Activated T-cell treated with anti-CD3 and anti-CD28 coated beads for 48 hours (primary cell): ENCODE data around the gene GRHL3.

Source experiments
- DNase-seq: peaks from one replicate; pipeline ENCODE4 v3.0.0-alpha.2; 2020; ENCODE audit warnings: low read depth

The GRHL3 gene

DNA sequence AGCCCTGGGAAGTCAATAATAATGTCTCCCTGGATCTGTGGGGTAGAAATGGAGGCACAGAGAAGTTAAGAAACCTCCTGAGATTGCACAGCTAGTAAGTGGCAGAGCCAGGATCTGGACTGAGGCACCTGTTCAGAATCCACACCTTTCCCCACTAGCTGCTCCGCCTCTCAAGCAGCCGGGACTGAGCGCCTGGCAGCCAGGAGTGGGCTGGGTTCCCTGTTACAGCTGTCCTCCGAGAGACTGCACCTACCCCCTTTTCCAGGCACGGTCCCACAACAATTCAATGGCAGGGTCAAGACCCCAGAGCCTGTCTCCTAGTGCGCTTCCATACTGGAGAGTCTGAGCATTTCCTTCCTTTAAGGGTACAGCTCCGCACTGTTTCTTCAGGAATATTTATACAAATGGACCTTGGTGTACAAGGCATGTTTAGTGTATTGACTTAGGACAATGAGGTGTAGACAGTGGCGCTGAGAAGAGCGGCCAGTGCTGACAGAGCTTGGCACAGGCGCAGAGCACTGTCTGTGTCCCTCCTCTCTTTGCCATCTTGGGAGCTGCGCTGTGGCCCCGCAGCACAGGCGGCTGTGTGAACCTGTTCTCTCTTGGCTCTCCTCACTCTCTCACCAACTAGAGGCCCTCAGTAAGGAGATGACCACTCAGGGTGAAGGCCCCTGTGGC, 24.4 kb downstream of the GRHL3 start:
- no peak for DNase-seq

DNA sequence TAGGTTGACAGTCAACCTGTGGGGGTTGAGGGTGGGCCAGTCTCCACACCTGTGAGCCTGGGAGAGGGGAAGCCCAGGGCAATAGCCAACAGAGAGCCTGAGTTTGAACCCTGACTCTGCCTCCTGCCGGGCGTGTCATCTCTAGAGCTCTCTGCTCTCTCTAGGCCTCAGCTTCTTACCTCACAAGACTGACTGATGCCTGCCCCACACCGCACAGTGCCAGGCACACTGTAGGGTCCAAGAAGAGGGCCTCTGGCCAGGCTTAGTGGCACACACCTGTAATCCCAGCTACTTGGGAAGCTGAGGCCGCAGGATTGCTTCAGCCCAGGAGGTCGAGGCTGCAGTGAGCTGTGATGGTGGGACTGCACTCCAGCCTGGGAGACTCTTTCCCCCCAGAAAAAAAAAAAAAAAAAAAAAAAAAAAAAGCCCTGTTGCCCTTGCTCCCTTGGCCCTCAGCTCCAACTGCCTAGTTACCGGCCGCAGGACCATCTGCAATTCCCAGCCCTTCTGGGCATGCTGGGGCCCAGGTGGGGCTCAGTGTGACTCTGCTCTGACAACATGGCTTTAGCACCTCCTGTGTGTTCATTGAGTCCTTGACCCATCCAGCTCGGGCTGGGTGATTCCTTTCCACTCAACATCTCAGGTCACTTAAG, 25.1 kb downstream of the GRHL3 start:
- DNase-seq = no peak

- DNase-seq = no peak
These were observed 26.2 kb downstream of the GRHL3 start for GRCh38 chr1:24345334-24345733.

DNA sequence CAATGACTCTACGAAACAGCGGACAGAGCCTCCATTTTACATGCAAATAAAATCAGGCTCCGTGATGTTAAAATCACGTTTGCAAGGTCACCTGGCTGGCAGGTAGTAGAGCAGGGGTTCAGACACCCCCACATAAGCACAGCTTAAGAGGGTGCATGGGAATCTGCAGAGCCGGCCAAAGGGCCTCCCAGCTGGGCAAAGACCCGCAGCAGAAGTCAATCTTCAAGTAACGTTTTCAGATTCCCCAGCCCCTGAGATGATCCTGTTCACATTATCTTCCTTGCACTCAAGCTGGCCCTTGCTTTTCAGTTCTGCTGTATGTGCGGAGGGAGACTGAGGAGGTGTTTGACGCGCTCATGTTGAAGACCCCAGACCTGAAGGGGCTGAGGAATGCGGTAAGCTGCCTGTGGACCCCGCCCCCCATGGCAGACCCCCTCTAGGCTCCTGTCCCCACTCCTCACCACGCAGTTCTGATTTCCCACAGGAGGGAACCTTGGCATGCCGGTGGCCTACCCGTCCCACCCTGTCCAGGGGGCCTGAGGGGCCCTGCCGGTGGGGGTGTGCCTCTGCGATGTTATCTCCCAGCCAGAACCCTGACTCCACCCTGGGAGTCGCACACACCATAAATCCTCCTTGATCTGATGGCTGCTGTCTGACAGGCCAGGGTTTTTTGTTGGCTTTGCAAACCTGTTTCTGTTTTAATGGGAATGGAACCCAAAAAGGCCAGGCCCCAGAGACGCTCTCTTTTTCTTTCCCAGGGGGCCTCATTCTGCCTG, 28.2 kb downstream of the GRHL3 start:
- DNase-seq = no peak

- DNase-seq = no peak
These were observed 29.0 kb downstream of the GRHL3 start for GRCh38 chr1:24348196-24348595.

DNA sequence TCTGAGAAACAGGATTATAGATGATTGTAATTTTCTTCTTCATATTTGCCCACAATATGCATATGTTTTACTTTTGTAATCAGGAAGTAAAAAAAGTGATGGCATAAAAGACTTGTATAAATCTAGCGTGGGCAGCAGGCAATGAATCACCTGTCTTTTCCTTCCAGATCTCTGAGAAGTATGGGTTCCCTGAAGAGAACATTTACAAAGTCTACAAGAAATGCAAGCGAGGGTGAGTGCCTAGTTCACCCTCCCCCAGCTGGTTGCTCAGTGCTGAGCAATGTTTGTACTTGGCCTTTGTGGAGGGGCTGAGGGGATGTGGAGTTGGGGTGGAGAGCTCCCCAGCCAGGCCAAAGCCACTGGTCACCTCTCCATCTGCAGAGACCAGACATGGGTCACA, 30.7 kb downstream of the GRHL3 start:
- no peak for DNase-seq

GRCh38 chr1:24351247-24351646, 32.1 kb downstream of the GRHL3 start:
- DNase-seq = no peak

DNA sequence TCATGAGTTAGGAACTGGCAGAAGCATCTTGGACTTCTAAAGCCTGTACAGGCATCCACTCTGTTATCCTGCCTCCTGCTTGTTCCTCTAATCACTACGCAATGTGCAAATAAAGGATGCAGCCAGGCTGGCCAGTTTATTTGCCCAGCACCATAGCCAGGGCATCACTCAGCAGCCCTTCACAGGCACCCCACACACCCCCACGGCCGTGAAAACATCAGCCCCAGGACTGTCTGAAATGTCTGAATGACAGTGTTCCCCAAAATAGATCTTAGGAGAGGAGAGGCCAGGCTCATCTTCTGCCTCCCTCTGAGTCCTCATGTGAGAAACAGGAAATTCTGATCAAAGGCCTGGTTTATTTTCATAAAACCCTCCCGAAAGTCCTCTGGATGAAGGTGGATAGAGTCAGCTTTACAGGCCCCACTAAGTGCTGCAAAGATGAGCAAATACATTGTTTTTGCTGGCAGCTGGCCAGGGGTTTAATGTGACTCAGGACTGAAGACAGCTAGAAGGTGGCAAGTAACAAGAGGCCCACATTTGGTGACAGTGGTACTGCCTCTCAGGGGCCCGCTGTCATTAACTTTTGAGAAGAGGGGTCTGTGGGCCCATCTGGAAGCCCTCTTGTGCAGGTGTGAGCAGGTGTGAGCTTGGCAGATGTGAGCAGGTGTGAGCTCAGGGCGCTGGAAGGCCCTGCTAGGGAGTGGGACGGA, 32.9 kb downstream of the GRHL3 start:
- peak; percentile 52 for DNase-seq

DNA sequence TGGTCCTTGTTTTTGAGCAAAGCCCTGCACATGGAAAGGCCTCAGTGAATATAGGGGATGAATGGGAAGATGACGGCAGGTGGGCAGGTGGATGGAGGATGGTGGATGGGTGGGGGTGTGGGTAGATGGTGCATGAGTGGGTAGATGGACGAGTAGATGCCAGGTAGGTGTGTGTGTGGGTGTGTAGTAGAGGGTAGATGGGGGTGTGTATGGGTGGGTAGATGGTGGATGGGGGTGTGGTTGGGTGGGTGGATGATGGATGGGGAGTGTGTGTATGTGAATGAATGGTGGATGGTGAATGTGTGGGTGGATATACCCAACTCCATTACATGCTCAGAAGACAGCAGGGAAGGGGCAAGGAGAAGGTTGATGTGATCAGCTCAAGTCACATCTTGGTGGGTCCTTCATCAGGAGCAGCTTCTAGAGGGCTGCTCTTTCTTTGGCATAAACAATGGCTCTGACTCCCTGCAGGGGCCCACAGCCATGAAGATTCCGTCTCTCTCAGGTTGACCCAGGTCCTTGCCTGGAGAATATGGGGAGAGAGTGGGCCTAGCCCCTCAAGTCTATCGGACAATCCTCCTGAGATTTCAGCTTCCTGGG, 34.2 kb downstream of the GRHL3 start:
- no peak for DNase-seq

GRCh38 chr1:24355466-24355865, 36.3 kb downstream of the GRHL3 start:
- DNase-seq = no peak

GRCh38 chr1:24357038-24357437, 37.9 kb downstream of the GRHL3 start:
- DNase-seq = no peak

- no peak for DNase-seq
These were observed 41.5 kb downstream of the GRHL3 start for GRCh38 chr1:24360681-24361080.

GRCh38 chr1:24361811-24362210, 42.7 kb downstream of the GRHL3 start:
- no peak for DNase-seq

GRCh38 chr1:24362396-24362795, 43.2 kb downstream of the GRHL3 start:
- DNase-seq = no peak

GRCh38 chr1:24362982-24363614, 43.9 kb downstream of the GRHL3 start:
- DNase-seq = no peak

DNA sequence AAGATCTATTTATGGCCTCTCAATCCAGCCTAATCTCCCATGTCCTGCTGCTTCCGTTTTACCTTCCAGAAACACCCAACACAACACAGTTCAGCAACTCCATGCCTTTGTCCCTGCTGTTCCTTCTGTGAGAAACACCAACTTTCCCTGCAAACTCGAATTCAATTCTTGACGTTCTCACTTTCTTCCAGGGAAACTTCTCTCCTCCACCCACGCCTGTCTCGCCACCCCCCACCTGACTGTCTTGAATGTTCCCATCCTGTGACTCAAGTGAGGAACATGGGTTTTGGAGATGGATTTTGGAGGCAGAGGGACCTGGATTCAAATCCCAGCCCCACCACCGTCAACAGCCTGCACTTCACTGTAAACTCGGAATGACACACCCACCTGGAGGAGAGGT, 44.8 kb downstream of the GRHL3 start:
- DNase-seq = no peak

DNA sequence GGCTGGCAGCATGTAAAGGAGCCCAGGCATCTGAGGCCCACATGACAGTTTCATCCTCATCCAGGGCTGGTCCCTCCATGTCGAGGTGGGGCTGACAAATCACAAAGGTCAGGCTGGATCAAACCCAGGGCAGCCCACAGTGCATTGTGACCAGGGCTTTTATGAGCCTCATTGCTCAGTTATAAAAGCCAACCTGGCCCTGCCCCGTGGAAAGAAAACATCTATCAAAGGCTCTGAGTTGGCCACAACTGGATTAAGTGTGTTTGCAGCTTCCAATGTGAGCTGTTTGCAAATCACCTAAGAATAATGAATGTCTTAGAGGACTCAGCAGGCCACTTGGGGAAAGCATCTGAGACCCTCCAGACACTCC, 45.4 kb downstream of the GRHL3 start:
- DNase-seq = no peak

- no peak for DNase-seq
These were observed 46.0 kb downstream of the GRHL3 start for GRCh38 chr1:24364975-24365678.

DNA sequence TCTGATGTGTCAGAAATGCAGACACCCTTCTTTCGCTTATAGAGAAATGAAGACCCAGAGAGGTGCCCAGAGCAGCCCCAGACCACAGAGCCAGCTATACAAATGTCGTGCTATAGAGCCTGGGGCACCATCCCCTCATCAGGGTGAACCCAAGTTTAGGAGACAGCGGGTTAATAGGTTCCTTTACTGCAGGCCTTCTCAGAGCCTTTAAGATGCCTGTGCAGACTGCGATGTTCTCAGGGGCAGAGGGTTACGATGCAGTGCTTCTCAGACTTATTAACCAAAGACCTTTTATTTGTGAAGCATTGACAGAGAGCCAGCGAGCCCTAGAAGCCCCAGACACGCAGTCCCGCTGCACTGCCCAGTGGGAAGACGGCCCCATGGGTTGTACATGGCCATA, 47.5 kb downstream of the GRHL3 start:
- DNase-seq = no peak

DNA sequence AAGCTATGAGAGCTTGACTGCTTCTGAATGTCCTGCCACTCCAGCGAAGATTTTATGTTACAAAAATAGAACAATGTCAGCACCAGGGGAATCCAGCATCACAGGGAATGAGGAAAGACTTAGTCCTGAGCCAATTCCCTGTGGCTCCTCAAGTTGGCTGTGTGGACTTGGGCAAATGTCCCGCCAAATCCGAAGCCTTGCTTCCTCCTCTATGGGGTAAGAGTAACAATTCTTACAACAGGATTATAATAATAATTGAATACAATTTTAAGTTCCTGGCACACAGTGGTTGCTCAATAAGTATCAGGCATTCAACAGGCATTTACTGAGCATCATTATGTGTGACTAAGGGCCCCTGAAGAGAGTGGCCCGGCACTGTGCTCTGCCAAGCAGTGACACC, 50.0 kb downstream of the GRHL3 start:
- DNase-seq = no peak

- no peak for DNase-seq
These were observed 50.6 kb downstream of the GRHL3 start for GRCh38 chr1:24369801-24370200.
